HepG2 (cell line): ENCODE results near the gene MAPK8IP1. TPM values are rescaled to one million over a fixed set of nuclear protein-coding genes. Genes with fewer than 3 reads are reported as not detected.

Experiments used
- ATF7 ChIP-seq, 2 experiments: fragments of 450-650 bp in 1 of 2; sonication (generic) in 1 of 2; formaldehyde crosslinking in 1 of 2; IDR thresholded peaks; 2 replicates each; pipeline versions ENCODE4 v1.4.0 to v1.6.1; 2016 to 2020; ENCODE audit warnings: antibody characterized with exemption in 1 of 2, mild to moderate bottlenecking in 1 of 2, missing genetic modification reagents in 1 of 2
- ATF7-NPFF ChIP-seq: sonication (generic); formaldehyde crosslinking; IDR thresholded peaks from 2 replicates; pipeline ENCODE4 v1.8.1; 2023; ENCODE audit warnings: mild to moderate bottlenecking, low read depth, missing genetic modification reagents, moderate library complexity
- BHLHE40 ChIP-seq: IDR thresholded peaks from 2 replicates; pipeline ENCODE4 v1.6.1; 2011; ENCODE audit warnings: low read length, improper control_type of control experiment
- FOXK1 ChIP-seq: sonication (generic); formaldehyde crosslinking; IDR thresholded peaks from 2 replicates; pipeline ENCODE4 v1.4.0; 2020; ENCODE audit warnings: low read depth, missing genetic modification reagents, borderline replicate concordance
- KDM5B ChIP-seq: sonication (generic); formaldehyde crosslinking; IDR thresholded peaks from 2 replicates; pipeline ENCODE4 v1.4.0; 2020; ENCODE audit warnings: missing genetic modification reagents, mild to moderate bottlenecking, borderline replicate concordance
- PRDM10 ChIP-seq: sonication (generic); formaldehyde crosslinking; IDR thresholded peaks from 2 replicates; pipeline ENCODE4 v1.4.0; 2020; ENCODE audit warnings: low read depth, missing genetic modification reagents
- RBM22 ChIP-seq: fragments of 200-400 bp; formaldehyde crosslinking; optimal IDR thresholded peaks from 2 replicates; pipeline ENCODE3; 2017; ENCODE audit warnings: mild to moderate bottlenecking, low read length, moderate library complexity
- SAP130 ChIP-seq: IDR thresholded peaks from 2 replicates; pipeline ENCODE4 v1.6.1; 2016; ENCODE audit warnings: low read depth
- TBX3 ChIP-seq: fragments of 450-650 bp; IDR thresholded peaks from 2 replicates; pipeline ENCODE4 v1.6.1; 2017; ENCODE audit warnings: antibody characterized with exemption, mild to moderate bottlenecking, inconsistent platforms, borderline replicate concordance
- ZBTB7B ChIP-seq: sonication (generic); formaldehyde crosslinking; IDR thresholded peaks from 2 replicates; pipeline ENCODE4 v1.4.0; 2020; ENCODE audit warnings: missing genetic modification reagents
- ZMYM2 ChIP-seq: sonication (generic); formaldehyde crosslinking; IDR thresholded peaks from 2 replicates; pipeline ENCODE4 v1.8.0; 2022; ENCODE audit warnings: mild to moderate bottlenecking, missing genetic modification reagents
- ZNF207 ChIP-seq: fragments of 450-650 bp; IDR thresholded peaks from 2 replicates; pipeline ENCODE4 v1.6.1; 2016; ENCODE audit warnings: antibody characterized with exemption, borderline replicate concordance
- ZNF260 ChIP-seq: sonication (generic); formaldehyde crosslinking; IDR thresholded peaks from 2 replicates; pipeline ENCODE4 v1.4.0; 2020; ENCODE audit warnings: missing genetic modification reagents, low read depth, mild to moderate bottlenecking, borderline replicate concordance
- ZNF432 ChIP-seq: sonication (generic); formaldehyde crosslinking; IDR thresholded peaks from 2 replicates; pipeline ENCODE4 v1.5.0; 2020; ENCODE audit warnings: missing genetic modification reagents, mild to moderate bottlenecking, borderline replicate concordance
- ZNF552 ChIP-seq: sonication (generic); formaldehyde crosslinking; IDR thresholded peaks from 2 replicates; pipeline ENCODE4 v1.9.0; 2022; ENCODE audit warnings: missing genetic modification reagents, mild to moderate bottlenecking, borderline replicate concordance
- ZNF615 ChIP-seq: sonication (generic); formaldehyde crosslinking; IDR thresholded peaks from 2 replicates; pipeline ENCODE4 v1.5.0; 2020; ENCODE audit warnings: mild to moderate bottlenecking, missing genetic modification reagents, borderline replicate concordance
- ZNF672 ChIP-seq: sonication (generic); formaldehyde crosslinking; IDR thresholded peaks from 2 replicates; pipeline ENCODE4 v1.8.1; 2022; ENCODE audit warnings: missing genetic modification reagents
- ZNF724P ChIP-seq: sonication (generic); formaldehyde crosslinking; IDR thresholded peaks from 2 replicates; pipeline ENCODE4 v1.8.0; 2022; ENCODE audit warnings: missing genetic modification reagents, borderline replicate concordance
- ZNF770 ChIP-seq: sonication (generic); formaldehyde crosslinking; IDR thresholded peaks from 2 replicates; pipeline ENCODE4 v1.5.0; 2020; ENCODE audit warnings: mild to moderate bottlenecking, missing genetic modification reagents
- ZNF883 ChIP-seq: sonication (generic); formaldehyde crosslinking; IDR thresholded peaks from 2 replicates; pipeline ENCODE4 v1.5.1; 2020; ENCODE audit warnings: mild to moderate bottlenecking, missing genetic modification reagents; ENCODE audit errors: not compliant biosample characterization
- polyA plus RNA-seq, 8 experiments: library from polyadenylated mRNA; depleted of rRNA in 3 of 8; stranded (reverse) in 7 of 8; unstranded in 1 of 8; fragments of >200 nt; fragmentation: Illumina TruSeq in 4 of 8; extraction: Trizol in 4 of 8; gene quantifications; 2 replicates each; pipeline versions ENCODE4 v1.2.1 to v1.2.3, GENCODE V29; 2011 to 2016; ENCODE audit warnings: low read depth in 4 of 8, missing spikeins in 1 of 8, mixed read lengths in 1 of 8; ENCODE audit not compliant: insufficient read depth in 1 of 8
- total RNA-seq, 5 experiments: library from RNA; depleted of rRNA; stranded (reverse); fragments of >200 nt; fragmentation: Illumina TruSeq; extraction: Trizol; gene quantifications; 2 replicates each; pipeline ENCODE4 v1.2.3, GENCODE V29; 2016; ENCODE audit warnings: low read depth in 1 of 5

Gene MAPK8IP1
- total and polyA plus RNA-seq, 2 of the 13 experiments (the other 11 are each of a cell fraction or from before 2014, with no cell fraction given) = 2.2 to 4.2 TPM

DNA sequence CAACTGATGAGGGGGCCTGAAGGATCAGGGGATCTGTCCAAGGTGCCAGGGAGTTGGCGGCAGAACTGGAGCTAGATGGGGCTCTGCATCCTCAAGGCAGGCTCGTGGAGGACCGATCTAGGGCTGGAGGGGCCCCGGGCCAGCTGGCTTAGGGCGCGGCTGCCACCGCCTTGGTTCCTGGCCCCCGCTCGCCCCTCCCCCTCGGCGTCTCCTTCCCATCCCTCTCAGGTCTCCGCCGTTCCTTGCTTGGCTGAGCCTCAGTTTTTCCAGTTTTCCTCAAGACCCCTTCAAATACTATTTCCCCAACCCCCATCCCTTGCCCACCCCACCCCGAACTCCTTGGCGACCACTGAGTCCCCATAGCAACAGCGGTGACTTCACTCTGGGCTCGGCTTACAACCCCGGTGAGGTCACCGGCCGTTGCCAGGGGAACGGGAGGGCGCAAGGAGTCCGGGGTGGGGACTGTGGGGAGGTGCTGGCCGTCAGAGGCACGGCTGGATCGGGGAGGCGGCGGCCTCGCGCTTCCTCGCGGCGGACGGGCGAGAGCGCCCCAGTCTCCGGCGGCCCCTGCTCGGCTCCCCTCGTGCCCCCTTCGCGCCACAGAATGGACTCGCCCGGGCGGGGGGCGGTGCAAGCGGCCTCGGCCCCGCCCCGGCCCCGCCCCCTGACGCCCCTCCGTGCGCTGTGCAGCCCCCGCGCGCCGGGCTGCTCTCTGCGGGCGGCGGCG is 14.2 kb downstream of the MAPK8IP1 start (continued):
- TF ChIP-seq ZNF432 (CRISPR knock-in tag) (no peak), PRDM10 (CRISPR knock-in tag) (peak; percentile 98), ZNF770 (CRISPR knock-in tag) (no peak), RBM22 (peak; percentile 94), TBX3 (no peak), FOXK1 (CRISPR knock-in tag) (no peak), SAP130 (CRISPR knock-in tag) (peak; percentile 40), ZNF724P (CRISPR knock-in tag) (no peak), KDM5B (CRISPR knock-in tag) (no peak; the same call in 1 of the 2 replicates), ZNF672 (CRISPR knock-in tag) (no peak), ZNF552 (CRISPR knock-in tag) (no peak), BHLHE40 (peak; percentile 88), ZNF883 (CRISPR knock-in tag) (peak; percentile 7), ZNF207 (no peak), ATF7 (IDR thresholded peaks at IDR 0.05) (peak; percentile 61), ATF7 (CRISPR knock-in tag; IDR thresholded peaks at IDR 0.05) (no peak), ATF7-NPFF (CRISPR knock-in tag) (no peak), ZBTB7B (CRISPR knock-in tag) (no peak), ZNF260 (no peak), ZNF615 (CRISPR knock-in tag) (no peak), ZMYM2 (CRISPR knock-in tag) (no peak)
